ENCODE measurements around the gene GATA3.

GATA3 gene

GRCh38 chr10:8095959-8096358, 41.5 kb downstream of the GATA3 start:
- DNase-seq (ENCODE audit: low read depth in 2 of 3, low spot score in 1 of 3), result no peak

GRCh38 chr10:8096931-8097330, 42.4 kb downstream of the GATA3 start:
- DNase-seq (ENCODE audit: low read depth in 2 of 3, low spot score in 1 of 3), result no peak

- no peak for DNase-seq (ENCODE audit: low read depth in 2 of 3, low spot score in 1 of 3)
These were observed 45.9 kb downstream of the GATA3 start for GRCh38 chr10:8100366-8100765.

- DNase-seq (ENCODE audit: low read depth in 2 of 3, low spot score in 1 of 3), result no peak
These were observed 48.4 kb downstream of the GATA3 start for GRCh38 chr10:8102708-8103401.

- no peak for DNase-seq (ENCODE audit: low read depth in 2 of 3, low spot score in 1 of 3)
These were observed 49.1 kb downstream of the GATA3 start for GRCh38 chr10:8103543-8103942.

GRCh38 chr10:8104005-8104404, 49.5 kb downstream of the GATA3 start:
- DNase-seq (ENCODE audit: low read depth in 2 of 3, low spot score in 1 of 3), result no peak

GRCh38 chr10:8104721-8105120, 50.2 kb downstream of the GATA3 start:
- no peak for DNase-seq (ENCODE audit: low read depth in 2 of 3, low spot score in 1 of 3)

GRCh38 chr10:8105932-8106331, 51.4 kb downstream of the GATA3 start:
- DNase-seq (ENCODE audit: low read depth in 2 of 3, low spot score in 1 of 3), result no peak

- DNase-seq (ENCODE audit: low read depth in 2 of 3, low spot score in 1 of 3), result no peak
These were observed 57.9 kb downstream of the GATA3 start for GRCh38 chr10:8112230-8112905.

GRCh38 chr10:8112942-8113442, 58.5 kb downstream of the GATA3 start:
- no peak for DNase-seq (ENCODE audit: low read depth in 2 of 3, low spot score in 1 of 3)

GRCh38 chr10:8113616-8114015, 59.1 kb downstream of the GATA3 start:
- no peak for DNase-seq (ENCODE audit: low read depth in 2 of 3, low spot score in 1 of 3)

GRCh38 chr10:8114741-8115617, 60.5 kb downstream of the GATA3 start:
- DNase-seq (ENCODE audit: low read depth in 2 of 3, low spot score in 1 of 3), result no peak

GRCh38 chr10:8115618-8115980, 61.1 kb downstream of the GATA3 start:
- DNase-seq (ENCODE audit: low read depth in 2 of 3, low spot score in 1 of 3), result no peak

- DNase-seq (ENCODE audit: low read depth in 2 of 3, low spot score in 1 of 3), result no peak
These were observed 62.0 kb downstream of the GATA3 start for GRCh38 chr10:8116474-8116873.

- DNase-seq (ENCODE audit: low read depth in 2 of 3, low spot score in 1 of 3), result no peak
These were observed 62.5 kb downstream of the GATA3 start for GRCh38 chr10:8116926-8117493.

- no peak for DNase-seq (ENCODE audit: low read depth in 2 of 3, low spot score in 1 of 3)
These were observed 66.9 kb downstream of the GATA3 start for GRCh38 chr10:8121201-8121890.

- DNase-seq (ENCODE audit: low read depth in 2 of 3, low spot score in 1 of 3), result no peak
These were observed 68.3 kb downstream of the GATA3 start for GRCh38 chr10:8122611-8123369.

GRCh38 chr10:8124436-8124835, 69.9 kb downstream of the GATA3 start:
- no peak for DNase-seq (ENCODE audit: low read depth in 2 of 3, low spot score in 1 of 3)
